HepG2 (cell line): ENCODE data around the gene THADA. TPM values are rescaled to one million over a fixed set of nuclear protein-coding genes. Genes with fewer than 3 reads are reported as not detected.
A peak's percentile ranks its signal among the peaks of the same experiment; 100 is the strongest.
"Not testable (repeated sequence)": the region's sequence is repeated elsewhere in the genome, so short reads cannot be mapped to it uniquely, and the experiment has no call there.

Source experiments
- ATAC-seq: fragments of 200-7000 bp; cut with Tn5 transposase; 3 replicates; pipeline ENCODE4 v1.9.1; 2020; ENCODE audit warnings: mild to moderate bottlenecking, moderate library complexity
- BruUV-seq: library from RNA; stranded (reverse); fragments of 400-500 nt; replicated peaks from 2 replicates; lab custom pipeline; 2021; lab: Mats Ljungman, UMichigan
- CTCF ChIA-PET: fragments of 300-600 bp; formaldehyde crosslinking; extraction: SDS; loops from one replicate; lab custom pipeline; 2021; ENCODE audit warnings: low total read pairs, inconsistent platforms, low intra/inter-chr PET ratio; lab: Yijun Ruan, JAX
- POLR2A ChIA-PET: fragments of 350-600 bp; sonication (Branson Sonifier 250); formaldehyde crosslinking; loops from one replicate; lab custom pipeline; 2020; ENCODE audit warnings: antibody characterized with exemption, inconsistent platforms; lab: Yijun Ruan, JAX
- DNase-seq: peaks from one replicate; pipeline ENCODE4 v3.0.0-alpha.2; 2015; ENCODE audit warnings: low spot score
- FAIRE-seq: peaks from 3 replicates; lab custom pipeline; 2011; peaks lifted over from hg19 to GRCh38; lab: Jason Lieb, UNC
- H2AFZ ChIP-seq: one replicate; pipeline ENCODE4 v1.6.1; 2011; ENCODE audit warnings: low read length, inconsistent platforms
- H3K27ac ChIP-seq: fragments of 300-600 bp; 3 replicates; pipeline ENCODE4 v1.8.0; 2011; ENCODE audit warnings: mixed run types, mild to moderate bottlenecking, mixed read lengths, low read length, inconsistent platforms; ENCODE audit not compliant: insufficient read depth; ENCODE audit errors: extremely low read length
- H3K27me3 ChIP-seq, 2 experiments: fragments of 200-600 bp in 1 of 2; 2 replicates in 1 of 2; 3 replicates in 1 of 2; pipeline versions ENCODE4 v1.6.0 to v1.8.0; 2011; ENCODE audit warnings: low read length in 2 of 2, mild to moderate bottlenecking in 2 of 2, moderate library complexity in 2 of 2, inconsistent platforms in 1 of 2; ENCODE audit not compliant: insufficient read depth in 2 of 2, control insufficient read depth in 1 of 2
- H3K36me3 ChIP-seq, 2 experiments: fragments of 200-600 bp in 1 of 2; replicated peaks in 1 of 2; 2 replicates in 1 of 2; 3 replicates in 1 of 2; pipeline versions ENCODE4 v1.5.1 to v1.8.0; 2011; ENCODE audit warnings: low read length in 2 of 2, inconsistent platforms in 1 of 2; ENCODE audit not compliant: insufficient read depth in 2 of 2, control insufficient read depth in 1 of 2
- H3K4me1 ChIP-seq: 2 replicates; pipeline ENCODE4 v1.5.1; 2012; ENCODE audit warnings: low read length, inconsistent platforms; ENCODE audit not compliant: insufficient read depth
- H3K4me2 ChIP-seq: 2 replicates; pipeline ENCODE4 v1.6.0; 2011; ENCODE audit warnings: low read depth, low read length, inconsistent platforms
- H3K4me3 ChIP-seq, 3 experiments: fragments of 200-600 bp in 1 of 3; sonication (generic), shearing (Covaris generic) in 1 of 3; replicated peaks in 1 of 3; 2 replicates each; pipeline ENCODE4 v1.5.1; 2011 to 2016; ENCODE audit warnings: low read length in 3 of 3, inconsistent platforms in 2 of 3, low read depth in 2 of 3, mild to moderate bottlenecking in 2 of 3, control low read depth in 1 of 3, mixed read lengths in 1 of 3; ENCODE audit not compliant: insufficient read depth in 1 of 3
- H3K79me2 ChIP-seq: one replicate; pipeline ENCODE4 v1.6.1; 2011; ENCODE audit warnings: low read length, inconsistent platforms; ENCODE audit not compliant: insufficient read depth
- H3K9ac ChIP-seq: 2 replicates; pipeline ENCODE4 v1.6.0; 2011; ENCODE audit warnings: mild to moderate bottlenecking, low read depth, low read length, inconsistent platforms; ENCODE audit not compliant: insufficient read depth
- H3K9me3 ChIP-seq: 2 replicates; pipeline ENCODE4 v1.5.1; 2012; ENCODE audit warnings: mild to moderate bottlenecking, low read length
- H4K20me1 ChIP-seq: 2 replicates; pipeline ENCODE4 v1.6.0; 2011; ENCODE audit warnings: inconsistent platforms, mild to moderate bottlenecking, low read length, moderate library complexity; ENCODE audit not compliant: insufficient read depth
- BATF2 ChIP-seq: sonication (generic); formaldehyde crosslinking; IDR thresholded peaks from 2 replicates; pipeline ENCODE4 v1.8.0; 2022; ENCODE audit warnings: mild to moderate bottlenecking, missing genetic modification reagents, moderate library complexity
- CREB1 ChIP-seq, 2 experiments: fragments of 450-650 bp in 1 of 2; IDR thresholded peaks; 2 replicates each; pipeline ENCODE4 v1.6.1; 2016 to 2017; ENCODE audit warnings: control low read depth in 1 of 2, mild to moderate bottlenecking in 1 of 2, missing compliant biosample characterization in 1 of 2, missing genetic modification characterization in 1 of 2
- GATA4 ChIP-seq: sonication (generic); IDR thresholded peaks from 2 replicates; pipeline ENCODE4 v1.6.1; 2016; ENCODE audit warnings: antibody characterized with exemption, low read depth, borderline replicate concordance
- HOXA7 ChIP-seq: sonication (generic); formaldehyde crosslinking; IDR thresholded peaks from 2 replicates; pipeline ENCODE4 v1.8.1; 2022; ENCODE audit warnings: mild to moderate bottlenecking, missing genetic modification reagents, moderate library complexity
- PHF8 ChIP-seq: sonication (generic); formaldehyde crosslinking; IDR thresholded peaks from 2 replicates; pipeline ENCODE4 v1.5.0; 2020; ENCODE audit warnings: missing genetic modification reagents
- PRMT3 ChIP-seq: sonication (generic); formaldehyde crosslinking; IDR thresholded peaks from 2 replicates; pipeline ENCODE4 v1.8.1; 2022; ENCODE audit warnings: low read depth, mild to moderate bottlenecking, moderate library complexity, missing genetic modification reagents, borderline replicate concordance
- TBL1XR1 ChIP-seq: fragments of 150-350 bp; IDR thresholded peaks from 2 replicates; pipeline ENCODE4 v1.6.1; 2014; ENCODE audit warnings: borderline replicate concordance, low read length; ENCODE audit not compliant: partially characterized antibody
- ZBTB3 ChIP-seq: sonication (generic); formaldehyde crosslinking; IDR thresholded peaks from 2 replicates; pipeline ENCODE4 v1.4.0; 2020; ENCODE audit warnings: low read depth, mild to moderate bottlenecking, moderate library complexity, missing genetic modification reagents, borderline replicate concordance
- ZMYM4 ChIP-seq: sonication (generic); formaldehyde crosslinking; IDR thresholded peaks from 2 replicates; pipeline ENCODE4 v1.8.1; 2023; ENCODE audit warnings: mild to moderate bottlenecking, missing genetic modification reagents
- ZNF331 ChIP-seq: sonication (generic); formaldehyde crosslinking; IDR thresholded peaks from 2 replicates; pipeline ENCODE4 v1.4.0; 2020; ENCODE audit warnings: missing genetic modification reagents
- ZNF883 ChIP-seq: sonication (generic); formaldehyde crosslinking; IDR thresholded peaks from 2 replicates; pipeline ENCODE4 v1.5.1; 2020; ENCODE audit warnings: mild to moderate bottlenecking, missing genetic modification reagents; ENCODE audit errors: not compliant biosample characterization
- ZSCAN29 ChIP-seq: sonication (generic); formaldehyde crosslinking; conservative IDR thresholded peaks from 2 replicates; pipeline ENCODE4 v1.4.0; 2020; ENCODE audit warnings: mild to moderate bottlenecking, missing genetic modification reagents
- WGBS: methylation state at CpG from one replicate; pipeline ENCODE4 v1.1.6; 2017; ENCODE audit warnings: low lambda C conversion rate; 5-methylcytosine and 5-hydroxymethylcytosine counted together
- in situ Hi-C: cut with HindIII; loops from 2 replicates; pipeline ENCODE4 v1.10.0; 2017; ENCODE audit warnings: low pct_unique_long_range_greater_than_20kb; ENCODE audit not compliant: extremely low pct_ligation_motif_present
- intact Hi-C: fragments of 100-400 bp; cut with micrococcal nuclease; formaldehyde crosslinking; loops from one replicate; pipeline ENCODE4 v1.10.0; 2022; ENCODE audit not compliant: unreplicated experiment
- polyA plus RNA-seq, 8 experiments: library from polyadenylated mRNA; depleted of rRNA in 3 of 8; stranded (reverse) in 7 of 8; unstranded in 1 of 8; fragments of >200 nt; fragmentation: Illumina TruSeq in 4 of 8; extraction: Trizol in 4 of 8; gene quantifications; 2 replicates each; pipeline versions ENCODE4 v1.2.1 to v1.2.3, GENCODE V29; 2011 to 2016; ENCODE audit warnings: low read depth in 4 of 8, missing spikeins in 1 of 8, mixed read lengths in 1 of 8; ENCODE audit not compliant: insufficient read depth in 1 of 8
- total RNA-seq, 5 experiments: library from RNA; depleted of rRNA; stranded (reverse); fragments of >200 nt; fragmentation: Illumina TruSeq; extraction: Trizol; gene quantifications; 2 replicates each; pipeline ENCODE4 v1.2.3, GENCODE V29; 2016; ENCODE audit warnings: low read depth in 1 of 5
- TF ChIP-seq, protein P1 (sequence below): fragments of 450-650 bp; IDR thresholded peaks from 2 replicates; pipeline ENCODE4 v1.6.1; 2017; ENCODE audit warnings: mild to moderate bottlenecking

THADA gene
- total and polyA plus RNA-seq, 2 of the 13 experiments (the other 11 are each of a cell fraction or from before 2014, with no cell fraction given): 12.7 to 21.7 TPM

GRCh38 chr2:43636153-43636552 is 40.3 kb upstream of the THADA start:
- CTCF ChIA-PET; BruUV-seq; H3K4me3 ChIP-seq; H2AFZ ChIP-seq; H3K4me2 ChIP-seq; ATAC-seq; H3K79me2 ChIP-seq; FAIRE-seq; in situ Hi-C loops; H4K20me1 ChIP-seq; H3K27ac ChIP-seq; DNase-seq; H3K36me3 ChIP-seq; H3K9ac ChIP-seq; H3K9me3 ChIP-seq; TF ChIP-seq CREB1 (CRISPR knock-in tag; IDR thresholded peaks at IDR 0.05): not testable (repeated sequence)
- WGBS: 87% methylated on average over 12 of the region's 12 CpGs
- POLR2A ChIA-PET: interaction anchor here (0.7 to 3.1 kb wide), 5 partner anchors 13 to 844 kb away, joined by 3 to 14 read pairs (median 7); partner anchors contain the start of genes C1GALT1C1L, HAAO and THADA
- intact Hi-C loops: loop anchor here (10.0 kb wide), 1 partner anchor 139 kb away; the partner anchor contains the start of gene DYNC2LI1
- Histone ChIP-seq H3K27me3 (peaks cover 0 to 33% of the 10 kb centered on the region in 2 experiments; a peak in 3 of 5 replicates), H3K4me1 (peaks cover 62% of the 10 kb centered on the region)
- TF ChIP-seq CREB1 (IDR thresholded peaks at IDR 0.05): peak; percentile 60

- H4K20me1 ChIP-seq: no peaks in the 10 kb centered on the region
- H3K27ac ChIP-seq: no peak overlapping the region
- H2AFZ ChIP-seq: no peak overlapping the region
- peak; percentile 27 for ATAC-seq
- 1% methylated on average over 6 of the region's 6 CpGs for WGBS
- intact Hi-C loops (loop anchor here (1.0 to 10.0 kb wide), 3 partner anchors 22 to 140 kb away; partner anchors contain the start of genes C1GALT1C1L and DYNC2LI1), in situ Hi-C loops (no loop called here)
- ChIA-PET POLR2A (interaction anchor here (0.9 to 3.1 kb wide), 2 partner anchors 41 to 140 kb away, joined by 3 to 8 read pairs; partner anchors contain the start of genes C1GALT1C1L and DYNC2LI1), CTCF (no interaction called here)
- H3K4me2 ChIP-seq: peak overlapping the region; percentile 55
- H3K4me3 ChIP-seq: peak overlapping the region in 2 of 3 experiments; percentile 14 to 27; a peak in 2 of 6 replicates
- DNase-seq: peak; percentile 94
- no peaks in the 10 kb centered on the region for H3K9me3 ChIP-seq
- H3K36me3 ChIP-seq: no peaks in the 10 kb centered on the region
- peaks cover 76% of the 10 kb centered on the region for H3K4me1 ChIP-seq
- no TSS peak for BruUV-seq
- H3K9ac ChIP-seq: no peak overlapping the region
- peaks cover 0 to 33% of the 10 kb centered on the region in 2 experiments; a peak in 3 of 5 replicates for H3K27me3 ChIP-seq
- no peak for FAIRE-seq
- H3K79me2 ChIP-seq: no peaks in the 10 kb centered on the region
- TF ChIP-seq ZNF331 (CRISPR knock-in tag): peak; percentile 52; the same call in 1 of the 2 replicates
- TF ChIP-seq ZMYM4 (CRISPR knock-in tag): no peak
- no peak for TF ChIP-seq ZNF883 (CRISPR knock-in tag)
- TF ChIP-seq ZBTB3 (CRISPR knock-in tag): no peak
- peak; percentile 63 for TF ChIP-seq TBL1XR1
- TF ChIP-seq GATA4: peak; percentile 39; the same call in 1 of the 2 replicates
- TF ChIP-seq, protein P1, sequence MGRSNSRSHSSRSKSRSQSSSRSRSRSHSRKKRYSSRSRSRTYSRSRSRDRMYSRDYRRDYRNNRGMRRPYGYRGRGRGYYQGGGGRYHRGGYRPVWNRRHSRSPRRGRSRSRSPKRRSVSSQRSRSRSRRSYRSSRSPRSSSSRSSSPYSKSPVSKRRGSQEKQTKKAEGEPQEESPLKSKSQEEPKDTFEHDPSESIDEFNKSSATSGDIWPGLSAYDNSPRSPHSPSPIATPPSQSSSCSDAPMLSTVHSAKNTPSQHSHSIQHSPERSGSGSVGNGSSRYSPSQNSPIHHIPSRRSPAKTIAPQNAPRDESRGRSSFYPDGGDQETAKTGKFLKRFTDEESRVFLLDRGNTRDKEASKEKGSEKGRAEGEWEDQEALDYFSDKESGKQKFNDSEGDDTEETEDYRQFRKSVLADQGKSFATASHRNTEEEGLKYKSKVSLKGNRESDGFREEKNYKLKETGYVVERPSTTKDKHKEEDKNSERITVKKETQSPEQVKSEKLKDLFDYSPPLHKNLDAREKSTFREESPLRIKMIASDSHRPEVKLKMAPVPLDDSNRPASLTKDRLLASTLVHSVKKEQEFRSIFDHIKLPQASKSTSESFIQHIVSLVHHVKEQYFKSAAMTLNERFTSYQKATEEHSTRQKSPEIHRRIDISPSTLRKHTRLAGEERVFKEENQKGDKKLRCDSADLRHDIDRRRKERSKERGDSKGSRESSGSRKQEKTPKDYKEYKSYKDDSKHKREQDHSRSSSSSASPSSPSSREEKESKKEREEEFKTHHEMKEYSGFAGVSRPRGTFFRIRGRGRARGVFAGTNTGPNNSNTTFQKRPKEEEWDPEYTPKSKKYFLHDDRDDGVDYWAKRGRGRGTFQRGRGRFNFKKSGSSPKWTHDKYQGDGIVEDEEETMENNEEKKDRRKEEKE: no peak
- no peak for TF ChIP-seq PHF8 (CRISPR knock-in tag)
- no peak for TF ChIP-seq HOXA7 (CRISPR knock-in tag)
- no peak for TF ChIP-seq BATF2
- no peak for TF ChIP-seq ZSCAN29 (CRISPR knock-in tag)
- no peak for TF ChIP-seq PRMT3 (CRISPR knock-in tag)
Observed at GRCh38 chr2:43634604-43635306, 38.9 kb upstream of the THADA start.
